Suppressor macrophage treated with lipopolysaccharide for 4 hours (primary cell): ENCODE measurements around the gene OMD.

Source experiments
- DNase-seq: peaks from one replicate; pipeline ENCODE4 v3.0.0-alpha.2; 2020

Gene OMD

DNA sequence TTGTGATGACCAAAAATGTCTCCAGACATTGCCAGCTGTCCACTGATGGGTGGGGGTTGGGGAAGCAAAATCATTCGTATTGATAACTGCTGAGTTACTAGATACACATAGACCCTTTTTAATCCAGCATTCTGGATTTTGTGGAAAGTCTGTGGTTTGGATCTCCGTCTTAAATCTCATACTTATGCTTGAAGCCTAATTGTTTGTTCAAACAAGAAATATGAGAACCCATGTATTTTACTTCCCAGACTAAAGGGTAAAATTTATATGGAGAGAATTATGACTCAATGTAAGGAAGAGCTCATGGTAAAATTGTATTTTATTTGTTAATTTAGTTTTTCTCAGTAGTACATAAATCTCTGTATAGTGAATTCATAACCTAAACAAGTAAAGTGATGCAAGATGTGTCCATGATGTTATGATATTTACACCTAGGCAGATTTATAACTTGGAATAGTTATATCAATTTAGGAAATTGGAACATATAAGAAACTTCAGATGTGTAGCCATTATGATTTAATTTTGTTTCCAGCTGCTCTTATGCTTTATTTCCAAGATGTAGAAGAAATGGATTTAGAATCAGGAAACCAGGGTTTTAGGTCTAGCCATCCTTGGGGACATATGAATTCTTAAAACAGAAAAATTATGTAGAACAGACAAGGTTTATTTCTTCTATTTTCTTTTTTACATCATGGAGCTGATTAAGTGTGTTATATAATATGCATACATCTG is 15.4 kb downstream of the OMD start:
- no peak for DNase-seq

DNA sequence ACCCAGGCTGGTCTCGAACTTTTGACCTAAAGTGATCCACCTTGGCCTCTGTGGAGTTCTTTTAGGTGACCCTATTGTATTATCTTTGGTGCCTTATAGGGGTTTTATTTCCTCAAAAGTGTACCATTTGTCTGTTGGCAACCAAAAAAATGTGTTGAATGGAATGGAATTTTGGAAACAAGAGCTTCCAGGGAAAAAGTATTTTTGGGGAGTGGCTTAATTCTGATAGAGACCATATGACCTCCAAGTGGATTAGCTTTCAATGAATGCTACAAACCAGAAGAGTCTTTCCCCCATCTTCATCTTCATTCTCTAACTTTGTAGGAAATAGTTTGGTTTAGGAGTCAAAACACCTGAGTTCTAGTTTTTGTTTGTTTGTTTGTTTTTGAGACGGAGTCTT is 16.5 kb downstream of the OMD start:
- DNase-seq: no peak

DNA sequence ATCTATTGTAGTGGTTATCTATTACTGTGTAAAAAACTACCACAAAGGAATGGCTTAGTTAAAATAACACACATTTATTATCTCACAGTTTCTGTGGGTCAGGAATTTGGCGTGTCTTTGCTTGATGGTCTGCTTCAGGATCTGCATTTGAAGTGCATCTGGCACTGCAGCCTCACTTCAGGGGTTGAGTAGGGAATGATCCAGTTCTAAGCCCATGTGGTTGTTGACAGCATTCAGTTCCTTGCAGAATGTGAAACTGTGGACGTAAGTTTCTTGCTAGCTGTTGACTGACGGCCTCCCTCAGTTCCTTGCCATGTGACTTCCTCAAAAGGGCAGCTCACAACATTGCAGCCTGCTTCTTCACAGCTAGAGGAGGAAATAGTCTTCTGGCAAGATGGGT is 17.8 kb downstream of the OMD start:
- peak; percentile 90 for DNase-seq

DNA sequence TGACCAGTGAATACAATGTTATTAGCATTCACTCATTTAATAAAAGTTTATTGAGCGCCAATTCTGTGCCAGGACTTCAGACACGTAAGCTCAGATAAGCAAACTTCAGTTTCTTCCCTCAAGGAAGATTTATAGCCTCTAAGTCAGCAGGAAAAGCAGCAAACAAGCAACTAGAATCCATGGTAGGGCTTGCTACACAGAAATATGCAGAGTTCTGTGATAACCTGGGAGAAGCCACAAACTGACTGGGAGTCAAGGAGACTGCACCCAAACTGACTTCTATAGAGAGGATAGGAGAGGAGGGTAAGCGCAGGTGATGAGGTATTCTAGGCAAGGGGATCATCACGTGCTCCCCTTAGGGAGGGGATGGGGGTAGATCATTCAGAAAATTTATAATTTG is 18.5 kb downstream of the OMD start:
- no peak for DNase-seq

DNA sequence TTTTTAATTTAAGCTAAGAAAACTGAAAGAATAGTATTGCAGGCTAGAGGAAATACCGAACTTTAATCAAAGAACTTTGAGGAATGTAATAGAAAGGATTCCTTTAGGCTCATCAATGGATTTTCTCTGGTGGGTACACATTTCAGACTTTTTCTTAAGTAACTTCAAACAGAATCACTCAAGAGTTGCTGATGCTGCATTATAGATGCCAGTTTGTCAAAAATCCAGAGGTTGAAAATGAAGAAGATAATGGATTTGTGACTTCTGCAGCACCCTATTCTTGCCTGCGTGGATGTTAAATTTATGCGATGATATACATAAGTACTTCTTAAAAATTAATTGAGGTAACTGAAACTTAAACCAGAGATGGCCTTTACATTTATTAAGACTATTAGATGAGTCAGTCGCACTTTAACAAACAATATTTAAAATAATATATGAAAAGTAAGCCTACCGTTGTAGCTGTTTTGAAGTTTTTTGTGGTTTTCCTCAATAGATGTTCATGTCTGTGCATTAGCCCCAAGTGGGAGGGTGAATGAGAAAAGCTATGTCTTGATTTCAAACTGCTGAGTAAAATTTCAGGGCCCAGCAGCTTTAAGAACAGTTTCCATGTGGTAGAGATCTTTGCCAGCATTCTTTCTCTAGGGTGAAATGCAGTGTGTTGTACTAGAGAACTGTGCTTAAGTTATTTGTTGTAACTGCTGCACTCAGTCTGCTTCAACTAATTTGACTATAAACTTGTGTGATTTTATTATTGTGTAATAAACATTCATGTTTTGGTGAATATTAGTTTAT is 20.0 kb downstream of the OMD start, which contains the start of gene OGN:
Gene OGN, minus strand, starts transcription at position 537 of the 795 bp plus-strand sequence. CDS start 1,171 bp downstream, outside the sequence.
- DNase-seq: no peak

DNA sequence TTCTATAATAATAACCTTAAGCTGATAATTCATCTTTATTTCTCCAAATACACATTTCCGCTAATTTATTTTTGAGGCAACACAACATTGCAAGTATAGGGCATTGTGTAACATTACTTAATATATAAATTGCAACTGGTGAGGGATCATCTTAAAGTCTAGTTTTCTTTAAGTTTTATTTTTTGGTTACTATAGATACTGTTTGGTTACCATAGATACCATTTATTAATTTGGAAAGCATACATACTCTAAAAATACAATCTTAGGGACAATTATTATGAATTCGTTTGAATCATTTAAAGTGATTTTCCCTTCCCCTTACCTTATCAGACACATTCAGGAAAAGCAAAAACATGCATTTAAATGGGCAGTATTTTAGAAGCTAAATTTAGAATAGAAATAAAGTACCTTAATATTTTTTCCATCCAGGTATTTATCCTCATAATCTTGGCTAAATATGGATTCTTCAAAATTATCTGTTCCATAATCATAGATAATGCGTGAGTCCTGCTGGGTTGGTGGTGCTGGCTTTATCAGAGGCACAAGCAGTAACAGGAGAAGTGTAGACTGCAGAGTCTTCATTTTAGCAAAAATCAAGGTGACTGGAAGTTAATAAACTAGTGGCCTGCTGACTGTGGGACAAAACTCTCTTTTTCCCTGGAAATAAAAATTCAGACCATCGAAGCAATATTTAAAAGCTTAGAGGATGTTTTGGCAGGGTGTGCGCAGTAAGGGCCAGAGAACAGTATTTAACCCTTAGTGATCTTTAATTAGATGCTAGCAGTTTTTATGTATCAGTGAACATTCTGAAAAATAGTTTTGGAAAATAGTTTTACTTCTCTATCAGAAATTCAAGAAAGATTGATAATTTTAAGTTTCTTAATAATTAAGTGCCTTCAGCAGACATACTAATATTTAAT is 21.2 kb downstream of the OMD start:
- DNase-seq: no peak

DNA sequence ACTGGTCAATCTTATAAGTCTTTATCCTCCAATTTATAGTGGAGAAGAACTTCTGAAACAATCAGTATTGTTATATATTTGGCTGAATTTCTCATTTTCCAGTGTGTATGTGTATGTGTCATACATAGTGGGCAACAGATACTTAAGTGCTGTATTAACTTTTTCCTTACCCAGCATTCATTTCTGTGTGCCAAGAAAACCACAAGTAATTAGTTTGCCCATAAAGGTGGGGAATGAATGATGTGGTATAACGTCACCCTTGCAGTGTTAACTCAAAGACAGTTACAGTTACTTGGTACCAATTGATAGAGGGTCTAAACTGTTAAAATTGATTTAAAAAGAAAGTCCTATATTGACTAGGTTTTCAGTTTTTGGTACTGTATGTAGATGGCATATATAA is 21.9 kb downstream of the OMD start:
- DNase-seq: no peak

DNA sequence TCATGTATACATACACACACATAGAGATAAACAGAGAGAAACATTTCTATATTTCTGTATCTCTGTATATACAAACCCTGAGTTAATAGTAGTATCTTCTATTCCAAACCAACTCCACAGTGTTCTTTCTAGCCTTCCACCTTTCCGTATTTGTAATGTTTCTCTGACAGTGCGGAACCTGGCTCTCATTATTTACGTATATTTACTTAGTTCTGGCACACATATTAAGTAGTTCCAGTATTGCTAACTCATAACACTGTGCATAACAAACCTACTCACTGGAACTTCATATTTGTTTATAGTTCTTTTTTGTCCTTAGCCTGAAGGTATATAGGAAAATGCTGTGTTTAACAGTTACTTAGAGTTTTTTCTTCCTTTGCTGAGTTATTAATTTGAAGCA is 26.4 kb downstream of the OMD start:
- no peak for DNase-seq

DNA sequence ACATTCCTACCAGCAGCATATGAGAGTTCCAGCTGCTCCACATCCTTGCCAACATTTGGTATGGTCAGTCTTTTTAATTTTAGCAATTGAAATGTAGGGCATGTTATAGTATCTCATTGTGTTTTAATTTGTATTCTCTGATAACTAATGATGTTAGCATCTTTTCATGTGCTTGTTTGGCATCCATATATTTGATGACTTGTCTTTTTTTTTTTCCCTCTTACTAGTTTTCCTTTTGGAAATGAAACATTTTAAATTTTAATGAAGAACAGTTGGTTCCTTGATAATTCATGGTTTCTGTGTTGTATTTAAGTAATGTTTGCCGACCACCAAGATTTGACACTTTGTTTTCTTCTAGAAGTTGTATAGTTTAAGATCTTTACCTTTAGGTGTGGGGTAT is 28.7 kb downstream of the OMD start:
- no peak for DNase-seq

DNA sequence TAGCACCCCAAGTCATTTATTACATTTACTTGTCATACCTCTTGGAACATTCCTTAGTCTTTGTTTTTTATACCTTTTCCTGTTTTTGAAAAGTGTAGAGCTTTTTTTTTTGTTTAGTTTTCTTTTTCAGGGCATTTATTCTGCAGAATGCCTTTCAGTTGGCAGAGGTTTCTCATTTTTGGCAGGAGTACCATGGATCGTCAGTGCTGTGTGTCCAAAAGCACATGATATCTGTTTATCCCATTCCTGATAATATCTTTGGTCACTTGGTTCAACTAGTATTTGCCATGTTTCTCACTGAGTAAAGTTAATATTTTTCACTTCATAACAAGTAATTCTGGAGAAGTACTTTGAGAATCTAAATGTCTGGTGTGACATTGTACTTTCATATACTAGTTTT is 30.6 kb downstream of the OMD start:
- no peak for DNase-seq

DNA sequence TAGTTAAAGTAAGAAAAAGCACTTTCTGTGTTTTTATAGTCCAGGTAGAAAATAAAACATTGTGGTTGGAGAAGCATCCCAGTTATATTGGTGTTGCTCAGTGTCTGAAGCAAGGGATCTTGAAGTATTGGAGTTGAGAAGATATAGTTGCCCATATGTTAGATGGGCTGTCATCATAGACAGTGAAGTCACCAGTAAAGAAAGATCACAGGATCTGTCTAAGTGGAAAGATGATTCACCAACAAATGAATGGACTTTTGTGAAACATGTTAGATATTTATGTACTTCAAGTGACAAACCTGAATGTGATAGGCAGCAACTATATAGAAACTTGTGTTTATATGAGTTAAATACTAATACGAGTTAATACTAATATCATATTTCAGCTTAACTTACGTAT is 31.6 kb downstream of the OMD start:
- DNase-seq: peak; percentile 28

DNA sequence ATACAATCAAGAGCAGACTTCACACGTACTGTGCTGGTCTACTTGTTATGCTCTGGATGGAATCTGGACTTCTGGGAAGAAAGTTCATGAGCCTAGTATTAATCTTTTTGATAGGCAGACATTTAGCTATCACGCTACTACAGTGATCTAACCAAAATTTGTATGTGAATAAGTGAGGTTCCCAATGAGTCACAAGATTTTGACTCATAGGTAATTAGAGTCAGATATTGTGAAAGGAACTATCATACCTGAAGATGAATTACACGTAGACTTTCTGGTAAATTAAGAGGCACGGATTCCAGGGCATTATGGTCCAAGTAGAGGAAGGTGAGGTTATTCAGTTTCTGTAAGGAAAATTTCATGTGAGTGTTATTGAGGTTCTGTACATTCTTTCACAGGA is 38.3 kb downstream of the OMD start:
- DNase-seq: no peak

DNA sequence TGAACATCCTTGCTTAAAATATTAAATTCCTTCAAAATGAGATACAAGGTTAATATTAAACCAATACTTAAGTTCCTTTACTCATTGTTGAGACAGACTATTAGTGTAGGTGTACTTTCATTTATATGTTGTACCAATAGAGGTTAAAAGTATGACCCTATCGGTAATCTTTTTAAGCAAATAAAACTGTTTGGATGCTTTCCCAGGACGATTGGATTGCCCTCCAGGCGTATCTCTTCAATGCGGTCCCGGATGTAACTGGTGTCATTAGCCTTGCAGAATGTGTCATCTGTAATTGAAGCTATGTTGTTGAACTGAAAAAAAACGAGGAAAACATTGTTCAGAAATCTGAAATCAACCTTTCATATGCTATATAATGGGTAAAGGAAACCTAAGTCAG is 38.8 kb downstream of the OMD start:
- no peak for DNase-seq

DNA sequence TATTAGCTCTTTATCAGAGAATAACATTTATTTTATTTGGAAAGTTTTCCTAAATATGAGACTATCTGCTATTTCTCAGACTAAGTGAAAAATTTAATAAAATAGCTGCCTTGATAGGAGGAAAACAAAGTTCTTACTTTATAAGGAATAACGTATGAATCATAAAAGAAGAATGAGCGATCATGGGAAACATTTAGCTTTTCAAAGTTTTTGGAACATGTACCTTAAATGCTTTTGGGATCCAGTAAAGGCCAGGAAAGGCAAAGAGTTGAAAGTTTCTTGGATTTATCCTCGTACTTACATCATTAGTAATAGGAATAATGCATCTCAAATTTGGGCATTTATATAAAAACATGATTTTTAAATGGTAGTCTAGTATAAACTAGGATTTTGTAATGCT is 39.3 kb downstream of the OMD start:
- DNase-seq: no peak

DNA sequence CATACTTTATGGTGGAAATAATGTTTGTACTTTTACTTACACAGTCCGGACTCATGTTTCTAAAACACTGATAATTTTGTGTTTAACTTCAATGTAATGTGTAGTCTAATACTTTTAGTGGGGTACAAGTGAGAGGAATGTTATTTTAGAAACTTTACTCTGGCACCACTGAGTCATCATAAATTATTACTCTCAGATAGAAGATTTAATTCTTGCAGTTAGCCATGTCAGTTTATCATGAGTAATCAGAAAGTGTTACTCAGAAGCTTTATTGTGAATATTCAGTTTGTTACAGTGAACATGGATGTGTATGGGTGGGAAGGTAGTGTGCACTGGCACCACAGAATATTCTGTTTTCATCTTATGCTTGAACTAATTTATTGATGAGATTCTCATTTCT is 39.9 kb downstream of the OMD start:
- DNase-seq: no peak

DNA sequence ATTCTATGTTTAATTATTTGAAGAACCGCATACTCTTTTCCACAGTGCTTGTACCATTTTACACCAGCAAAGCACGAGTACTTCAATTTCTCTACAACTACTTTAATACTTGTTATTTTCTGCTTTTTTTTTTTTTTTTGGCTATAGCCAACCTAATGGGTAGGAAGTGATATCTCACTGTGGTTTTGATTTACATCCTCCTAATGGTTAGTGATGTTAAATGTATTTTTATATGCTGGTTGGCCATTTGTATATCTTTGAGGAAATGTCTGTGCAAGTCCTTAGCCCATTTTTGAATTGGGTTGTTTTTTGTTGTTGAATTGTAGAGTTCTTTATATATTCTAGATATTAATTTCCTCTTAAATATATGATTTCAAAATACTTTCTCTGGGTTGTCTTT is 42.5 kb downstream of the OMD start:
- no peak for DNase-seq

DNA sequence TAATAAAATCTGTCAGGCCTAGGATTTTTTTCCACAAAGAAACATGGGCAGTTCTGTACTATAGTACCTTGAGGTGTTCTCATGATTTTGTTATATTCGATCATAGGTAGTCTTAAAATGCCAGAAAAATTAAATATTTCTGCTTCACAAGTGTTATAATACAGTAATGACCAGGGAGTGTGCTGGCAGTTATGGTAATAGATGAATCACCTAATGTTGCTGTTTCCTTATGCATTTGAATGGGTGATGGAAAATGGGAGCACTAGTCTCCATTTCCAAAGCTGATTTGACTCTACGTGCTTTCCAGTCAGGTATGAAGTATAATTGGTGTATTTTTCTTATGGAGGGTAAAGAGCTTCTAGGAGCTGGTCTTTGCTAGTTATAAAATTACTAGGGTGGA is 43.7 kb downstream of the OMD start:
- no peak for DNase-seq

DNA sequence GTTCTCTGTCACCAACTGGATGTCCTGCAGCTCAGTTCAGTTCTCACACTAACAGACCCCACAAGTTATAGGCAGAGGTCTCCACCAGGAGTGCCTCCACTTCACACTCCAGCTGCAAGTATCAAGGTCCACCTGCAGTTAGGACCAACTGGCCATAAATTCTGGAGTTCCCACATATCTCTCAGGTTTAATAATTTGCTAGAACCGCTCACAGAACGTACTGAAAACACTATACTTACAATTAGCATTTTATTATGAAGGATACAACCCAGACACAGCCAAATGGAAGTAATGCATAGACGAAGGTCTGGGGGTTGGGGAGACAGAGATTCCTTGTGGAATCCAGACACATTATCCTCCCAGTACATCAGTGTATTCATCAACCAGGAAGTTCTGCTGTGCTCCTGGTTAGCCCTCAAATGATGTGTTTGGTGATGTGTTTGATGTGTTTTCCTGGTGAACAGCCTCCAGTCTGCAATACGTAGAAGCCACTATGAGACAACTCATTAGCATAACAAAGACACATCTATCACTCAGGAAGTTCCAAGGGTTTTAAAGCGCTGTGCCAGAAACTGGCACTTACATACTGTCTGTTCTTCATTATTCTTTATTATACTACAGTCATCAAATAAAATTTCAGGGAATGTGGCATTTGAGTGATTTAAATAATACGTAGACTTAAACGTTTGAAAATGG is 45.3 kb downstream of the OMD start:
- DNase-seq: no peak

DNA sequence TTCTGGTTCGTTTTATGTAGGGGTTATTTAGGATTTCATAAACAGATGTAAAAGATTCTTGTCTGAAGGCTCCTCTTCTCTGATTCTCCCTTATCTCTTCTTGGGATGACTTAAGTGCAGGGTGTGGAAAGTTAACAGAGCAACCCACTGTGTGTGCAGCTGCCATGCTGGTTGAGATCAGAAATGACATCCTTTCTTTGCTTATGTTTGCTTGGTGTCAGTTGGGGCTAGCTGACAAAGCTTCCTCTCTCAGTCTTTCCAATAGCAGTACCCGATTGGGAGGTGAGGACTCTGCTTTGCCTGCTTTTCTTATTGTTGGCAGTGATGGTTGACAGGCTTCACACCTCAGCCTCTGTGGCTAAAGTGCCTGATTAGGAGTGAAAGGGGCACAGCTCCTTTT is 46.4 kb downstream of the OMD start:
- no peak for DNase-seq

DNA sequence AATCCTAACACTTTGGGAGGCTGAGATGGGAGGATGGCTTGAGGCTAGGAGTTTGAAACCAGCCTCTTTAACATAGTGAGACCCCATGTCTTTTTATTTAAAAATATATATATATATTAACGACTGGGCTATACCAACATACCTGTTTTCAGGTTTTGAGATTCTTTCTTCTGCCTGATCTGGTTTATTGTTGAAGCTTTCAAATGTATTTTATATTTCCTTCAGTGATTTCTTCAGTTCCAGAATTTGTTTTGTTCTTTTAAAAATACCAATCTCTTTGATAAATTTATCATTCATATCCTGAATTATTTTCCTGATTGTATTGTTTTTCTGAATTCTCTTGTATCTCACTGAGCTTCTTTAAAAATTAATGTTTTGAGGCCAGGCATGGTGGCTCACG is 51.1 kb downstream of the OMD start:
- DNase-seq: no peak

DNA sequence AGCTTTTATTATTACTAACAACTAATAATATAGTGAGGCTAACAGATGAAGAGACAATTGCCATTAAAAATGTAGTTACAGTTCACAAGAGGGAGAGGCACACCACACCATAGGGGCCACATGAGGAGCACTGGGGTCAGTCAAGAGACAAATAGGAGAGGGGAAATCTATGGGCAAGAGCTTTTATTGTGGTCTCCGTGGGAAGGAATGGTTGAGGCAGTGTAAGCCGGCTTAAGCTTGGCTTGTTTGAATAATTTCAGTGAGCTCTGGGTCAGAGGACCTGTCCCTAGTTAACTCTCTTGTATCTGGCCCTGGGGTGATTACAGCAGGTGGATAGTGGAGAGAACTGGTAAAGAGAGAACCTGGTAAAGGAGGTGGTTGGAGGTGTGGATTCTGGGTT is 55.2 kb downstream of the OMD start:
- DNase-seq: no peak
